Activated CD8-positive, alpha-beta T cell treated with anti-CD3 and anti-CD28 coated beads, Interleukin-2, amount 10 ng/mL, durations not matched to agents 7 days and 5 days (primary cell): Measurements from ENCODE around the gene PEX11G. TPM values are rescaled to one million over a fixed set of nuclear protein-coding genes. Genes with fewer than 3 reads are reported as not detected.
A peak's percentile ranks its signal among the peaks of the same experiment; 100 is the strongest.

Experiments used
- ATAC-seq: fragments of 150-1000 bp; cut with Tn5 transposase; one replicate; pipeline ENCODE4 v1.10.0; 2021; ENCODE audit warnings: moderate library complexity
- CTCF ChIA-PET: fragments of 350-600 bp; sonication (Branson Sonifier 250); formaldehyde crosslinking; loops from one replicate; lab custom pipeline; 2021; ENCODE audit warnings: antibody characterized with exemption; lab: Charles Lee
- POLR2A ChIA-PET: fragments of 350-600 bp; sonication (Branson Sonifier 250); formaldehyde crosslinking; loops from one replicate; lab custom pipeline; 2021; ENCODE audit warnings: antibody characterized with exemption; lab: Charles Lee
- DNase-seq: peaks from one replicate; pipeline ENCODE4 v3.0.0-alpha.2; 2020
- H3K27ac Mint-ChIP-seq: one replicate; pipeline ENCODE4 v1.8.0; 2021; ENCODE audit warnings: mild to moderate bottlenecking, mixed read lengths
- H3K27me3 Mint-ChIP-seq: one replicate; pipeline ENCODE4 v1.8.0; 2021; ENCODE audit warnings: low read depth, mixed read lengths
- H3K36me3 Mint-ChIP-seq: one replicate; pipeline ENCODE4 v1.8.0; 2021; ENCODE audit warnings: low read depth, mixed read lengths
- H3K4me1 Mint-ChIP-seq: one replicate; pipeline ENCODE4 v1.8.0; 2021; ENCODE audit warnings: low read depth, mixed read lengths
- H3K4me3 Mint-ChIP-seq: one replicate; pipeline ENCODE4 v1.8.0; 2021; ENCODE audit warnings: mild to moderate bottlenecking, mixed read lengths
- H3K9me3 Mint-ChIP-seq: one replicate; pipeline ENCODE4 v1.8.0; 2022; ENCODE audit warnings: mixed read lengths; ENCODE audit not compliant: insufficient read depth
- total RNA-seq, 2 experiments: library from RNA; stranded (reverse); gene quantifications; one replicate each; pipeline ENCODE4 v1.2.3, GENCODE V29; 2021

Gene PEX11G
- total RNA-seq, 2 experiments from 2014 or later, result 0.99 to 1.5 TPM

GRCh38 chr19:7519361-7520130, 30.7 kb upstream of the PEX11G start:
- POLR2A ChIA-PET, result no interaction called here
- H3K9me3 Mint-ChIP-seq, result no peaks in the 10 kb centered on the region
- no peak for ATAC-seq
- H3K4me1 Mint-ChIP-seq, result peaks cover 22% of the 10 kb centered on the region
- DNase-seq, result no peak
- CTCF ChIA-PET, result no interaction called here
- H3K27ac Mint-ChIP-seq, result no peak overlapping the region
- H3K27me3 Mint-ChIP-seq, result peaks cover 13% of the 10 kb centered on the region
- no peaks in the 10 kb centered on the region for H3K36me3 Mint-ChIP-seq
- no peak overlapping the region for H3K4me3 Mint-ChIP-seq

GRCh38 chr19:7516878-7517277, 28.0 kb upstream of the PEX11G start:
- ATAC-seq, result no peak
- Mint-ChIP-seq H3K4me1 (peaks cover 13% of the 10 kb centered on the region), H3K36me3 (no peaks in the 10 kb centered on the region), H3K9me3 (no peaks in the 10 kb centered on the region), H3K4me3 (peak overlapping the region; percentile 68), H3K27me3 (peaks cover 20% of the 10 kb centered on the region), H3K27ac (peak overlapping the region; percentile 39)
- no peak for DNase-seq
- ChIA-PET CTCF (interaction anchor here (1.0 to 1.5 kb wide), 3 partner anchors 19 to 164 kb away, joined by 3 to 4 read pairs (median 4); partner anchors contain the start of gene TRAPPC5), POLR2A (interaction anchor here (0.7 kb wide), 1 partner anchor 1918 kb away, joined by 3 read pairs; the partner anchor contains the start of gene ZNF266)

- POLR2A ChIA-PET, result interaction anchor here (0.7 kb wide), 1 partner anchor 1919 kb away, joined by 3 read pairs; the partner anchor contains the start of gene ZNF266
- Mint-ChIP-seq H3K36me3 (no peaks in the 10 kb centered on the region), H3K27ac (peak overlapping the region; percentile 39), H3K9me3 (no peaks in the 10 kb centered on the region), H3K4me1 (peaks cover 11% of the 10 kb centered on the region), H3K27me3 (peaks cover 20% of the 10 kb centered on the region), H3K4me3 (peak overlapping the region; percentile 68)
- ATAC-seq (no peak), DNase-seq (no peak)
- CTCF ChIA-PET, result interaction anchor here (1.0 to 1.5 kb wide), 3 partner anchors 19 to 164 kb away, joined by 3 to 4 read pairs (median 4); partner anchors contain the start of gene TRAPPC5
These were observed 27.5 kb upstream of the PEX11G start for GRCh38 chr19:7516333-7516732.

- CTCF ChIA-PET, result interaction anchor here (1.0 to 1.5 kb wide), 3 partner anchors 18 to 165 kb away, joined by 3 to 4 read pairs (median 4); partner anchors contain the start of gene TRAPPC5
- peak within 1 kb of the TSS; percentile 86 for H3K27ac Mint-ChIP-seq
- peak; percentile 52 for DNase-seq
- peak; percentile 86 for ATAC-seq
- H3K4me3 Mint-ChIP-seq, result peak within 1 kb of the TSS; percentile 68
- H3K36me3 Mint-ChIP-seq, result no peaks in the 10 kb centered on the region
- H3K4me1 Mint-ChIP-seq, result peaks cover 11% of the 10 kb centered on the region
- no peaks in the 10 kb centered on the region for H3K9me3 Mint-ChIP-seq
- peaks cover 20% of the 10 kb centered on the region for H3K27me3 Mint-ChIP-seq
- POLR2A ChIA-PET, result no interaction called here
These were observed 26.9 kb upstream of the PEX11G start, which contains the start of gene ZNF358 for GRCh38 chr19:7515645-7516151. Gene ZNF358, plus strand, starts transcription at chr19:7516103. Its CDS starts 3,140 bp downstream, at chr19:7519243.

GRCh38 chr19:7515110-7515644, 26.3 kb upstream of the PEX11G start:
- Mint-ChIP-seq H3K27ac (peak overlapping the region; percentile 86), H3K27me3 (peaks cover 20% of the 10 kb centered on the region), H3K9me3 (no peaks in the 10 kb centered on the region), H3K4me3 (peak overlapping the region; percentile 68), H3K4me1 (peaks cover 11% of the 10 kb centered on the region), H3K36me3 (no peaks in the 10 kb centered on the region)
- ATAC-seq (no peak), DNase-seq (no peak)
- ChIA-PET POLR2A (no interaction called here), CTCF (interaction anchor here (1.5 kb wide), 2 partner anchors 53 to 166 kb away, joined by 3 to 4 read pairs; partner anchors contain the start of gene TRAPPC5)

- Mint-ChIP-seq H3K36me3 (no peaks in the 10 kb centered on the region), H3K27ac (no peak overlapping the region), H3K9me3 (no peaks in the 10 kb centered on the region), H3K27me3 (peaks cover 20% of the 10 kb centered on the region), H3K4me3 (no peak overlapping the region), H3K4me1 (peaks cover 11% of the 10 kb centered on the region)
- ATAC-seq, result no peak
- no peak for DNase-seq
- ChIA-PET POLR2A (no interaction called here), CTCF (interaction anchor here (1.2 kb wide), 1 partner anchor 8 kb away, joined by 3 read pairs; no protein-coding TSS in a partner anchor)
These were observed 25.2 kb upstream of the PEX11G start for GRCh38 chr19:7513809-7514642.

GRCh38 chr19:7512400-7512851, 23.6 kb upstream of the PEX11G start:
- ATAC-seq (no peak), DNase-seq (no peak)
- Mint-ChIP-seq H3K9me3 (no peaks in the 10 kb centered on the region), H3K4me1 (peaks cover 11% of the 10 kb centered on the region), H3K27me3 (peaks cover 20% of the 10 kb centered on the region), H3K27ac (no peak overlapping the region), H3K36me3 (no peaks in the 10 kb centered on the region), H3K4me3 (no peak overlapping the region)
- ChIA-PET CTCF (interaction anchor here (1.4 to 1.5 kb wide), 2 partner anchors 146 to 158 kb away, joined by 4 read pairs; no protein-coding TSS in a partner anchor), POLR2A (no interaction called here)

- CTCF ChIA-PET, result interaction anchor here (1.0 to 1.2 kb wide), 2 partner anchors 12 to 16 kb away, joined by 3 read pairs; a partner anchor contains a TSS
These were observed 20.8 kb upstream of the PEX11G start for GRCh38 chr19:7509625-7510024.

GRCh38 chr19:7507884-7508283, 19.0 kb upstream of the PEX11G start:
- peak; percentile 35 for ATAC-seq
- POLR2A ChIA-PET, result no interaction called here
- CTCF ChIA-PET, result no interaction called here
- Mint-ChIP-seq H3K27ac (no peak overlapping the region), H3K4me1 (peaks cover 3% of the 10 kb centered on the region), H3K36me3 (no peaks in the 10 kb centered on the region), H3K9me3 (no peaks in the 10 kb centered on the region), H3K4me3 (no peak overlapping the region), H3K27me3 (peaks cover 10% of the 10 kb centered on the region)
- DNase-seq, result no peak

More at GRCh38 chr19:7509625-7510024, 20.8 kb upstream of the PEX11G start:
- H3K9me3 Mint-ChIP-seq, result no peaks in the 10 kb centered on the region
- H3K4me1 Mint-ChIP-seq, result peaks cover 3% of the 10 kb centered on the region
- no peaks in the 10 kb centered on the region for H3K36me3 Mint-ChIP-seq
- DNase-seq (peak; percentile 46), ATAC-seq (no peak)
- no peak overlapping the region for H3K4me3 Mint-ChIP-seq
- POLR2A ChIA-PET, result no interaction called here
- H3K27me3 Mint-ChIP-seq, result peaks cover 12% of the 10 kb centered on the region
- H3K27ac Mint-ChIP-seq, result no peak overlapping the region

GRCh38 chr19:7506385-7507328, 17.8 kb upstream of the PEX11G start:
- DNase-seq (peak; percentile 64), ATAC-seq (peak; percentile 74)
- Mint-ChIP-seq H3K36me3 (no peaks in the 10 kb centered on the region), H3K4me3 (no peak overlapping the region), H3K27me3 (peaks cover 20% of the 10 kb centered on the region), H3K4me1 (peaks cover 3% of the 10 kb centered on the region), H3K27ac (no peak overlapping the region), H3K9me3 (no peaks in the 10 kb centered on the region)
- ChIA-PET POLR2A (no interaction called here), CTCF (no interaction called here)
